ENCODE results near the gene FLII.

Gene FLII

GRCh38 chr17:18245038-18245776 lies 13.3 kb downstream of the FLII start:
- in situ Hi-C loops (cut with MboI; ENCODE audit: low sequenced_read_pairs), result no loop called here

- in situ Hi-C loops (cut with MboI; ENCODE audit: low sequenced_read_pairs), result no loop called here
These were observed 17.2 kb downstream of the FLII start for GRCh38 chr17:18241229-18241871.

GRCh38 chr17:18240449-18240848 lies 18.1 kb downstream of the FLII start:
- in situ Hi-C loops (cut with MboI; ENCODE audit: low sequenced_read_pairs), result no loop called here

GRCh38 chr17:18238299-18238698 lies 20.2 kb downstream of the FLII start:
- in situ Hi-C loops (cut with MboI; ENCODE audit: low sequenced_read_pairs), result no loop called here

GRCh38 chr17:18237461-18237860 lies 21.1 kb downstream of the FLII start:
- in situ Hi-C loops (cut with MboI; ENCODE audit: low sequenced_read_pairs), result no loop called here

GRCh38 chr17:18236494-18236893 lies 22.0 kb downstream of the FLII start:
- in situ Hi-C loops (cut with MboI; ENCODE audit: low sequenced_read_pairs), result no loop called here

- in situ Hi-C loops (cut with MboI; ENCODE audit: low sequenced_read_pairs), result no loop called here
These were observed 22.7 kb downstream of the FLII start for GRCh38 chr17:18235743-18236256.

GRCh38 chr17:18234853-18235380 lies 23.6 kb downstream of the FLII start:
- in situ Hi-C loops (cut with MboI; ENCODE audit: low sequenced_read_pairs), result no loop called here

GRCh38 chr17:18233803-18234518 lies 24.6 kb downstream of the FLII start:
- in situ Hi-C loops (cut with MboI; ENCODE audit: low sequenced_read_pairs), result no loop called here

GRCh38 chr17:18231164-18231563 lies 27.4 kb downstream of the FLII start:
- in situ Hi-C loops (cut with MboI; ENCODE audit: low sequenced_read_pairs), result no loop called here

GRCh38 chr17:18230288-18231141 lies 28.0 kb downstream of the FLII start:
- in situ Hi-C loops (cut with MboI; ENCODE audit: low sequenced_read_pairs), result no loop called here

GRCh38 chr17:18229771-18230170 lies 28.8 kb downstream of the FLII start:
- in situ Hi-C loops (cut with MboI; ENCODE audit: low sequenced_read_pairs), result no loop called here

- in situ Hi-C loops (cut with MboI; ENCODE audit: low sequenced_read_pairs), result no loop called here
These were observed 29.3 kb downstream of the FLII start for GRCh38 chr17:18229254-18229653.

- in situ Hi-C loops (cut with MboI; ENCODE audit: low sequenced_read_pairs), result no loop called here
These were observed 30.3 kb downstream of the FLII start for GRCh38 chr17:18228176-18228682.

- in situ Hi-C loops (cut with MboI; ENCODE audit: low sequenced_read_pairs), result no loop called here
These were observed 30.9 kb downstream of the FLII start for GRCh38 chr17:18227635-18228034.

GRCh38 chr17:18226284-18226945 lies 32.1 kb downstream of the FLII start:
- in situ Hi-C loops (cut with MboI; ENCODE audit: low sequenced_read_pairs), result no loop called here

- in situ Hi-C loops (cut with MboI; ENCODE audit: low sequenced_read_pairs), result no loop called here
These were observed 32.8 kb downstream of the FLII start for GRCh38 chr17:18225642-18226283.

GRCh38 chr17:18225121-18225641 lies 33.4 kb downstream of the FLII start, which contains the start of gene LLGL1:
Gene LLGL1, plus strand, starts transcription at chr17:18225635. Its CDS starts 48 bp downstream, at chr17:18225683.
- in situ Hi-C loops (cut with MboI; ENCODE audit: low sequenced_read_pairs), result no loop called here

Measured in HL-60/S4 treated with retinoic acid at 250 ng/mL for 4 days and 3 days (cell line).